HCT116 (cell line): ENCODE results near the gene FAM168A. TPM values are rescaled to one million over a fixed set of nuclear protein-coding genes. Genes with fewer than 3 reads are reported as not detected.

Experiments used
- ATAC-seq: fragments of 200-7000 bp; cut with Tn5 transposase; 2 replicates; pipeline ENCODE4 v1.9.1; 2020; ENCODE audit warnings: mild to moderate bottlenecking, moderate library complexity
- BruUV-seq: library from RNA; stranded (reverse); fragments of 400-500 nt; replicated peaks from 2 replicates; lab custom pipeline; 2021; lab: Mats Ljungman, UMichigan
- CTCF ChIA-PET: fragments of 300-600 bp; sonication (Branson Sonifier 250); formaldehyde crosslinking; loops from one replicate; lab custom pipeline; 2021; ENCODE audit warnings: antibody characterized with exemption; lab: Charles Lee
- POLR2A ChIA-PET: fragments of 300-600, 350-600 bp; sonication (Branson Sonifier 250); formaldehyde crosslinking; loops from one replicate; lab custom pipeline; 2021; ENCODE audit warnings: antibody characterized with exemption; lab: Charles Lee
- RAD21 ChIA-PET, 2 experiments: fragments of 300-600 bp; sonication (Branson Sonifier 250); formaldehyde crosslinking; loops; one replicate each; lab custom pipeline; 2023; ENCODE audit warnings: low total read pairs in 2 of 2; ENCODE audit not compliant: uncharacterized antibody in 2 of 2, unreplicated experiment in 2 of 2, low non-redundant PET in 1 of 2; lab: Charles Lee
- DNase-seq: peaks from one replicate; pipeline ENCODE4 v3.0.0-alpha.2; 2010; ENCODE audit warnings: low read depth, low spot score
- H2AFZ ChIP-seq: fragments of 200-600 bp; shearing (Covaris generic), sonication (generic); 2 replicates; pipeline ENCODE4 v1.6.1; 2017; ENCODE audit warnings: low read depth, mixed run types, mixed read lengths, antibody characterized with exemption, low read length; ENCODE audit not compliant: poor library complexity, severe bottlenecking
- H3K27ac ChIP-seq: 2 replicates; pipeline ENCODE4 v1.5.1; 2012; ENCODE audit warnings: low read depth, low read length
- H3K27me3 ChIP-seq: fragments of 200-600 bp; sonication (generic); 2 replicates; pipeline ENCODE4 v1.6.1; 2016; ENCODE audit warnings: mixed run types, low read length, mixed read lengths; ENCODE audit not compliant: insufficient read depth
- H3K36me3 ChIP-seq, 2 experiments: fragments of 200-500 bp in 1 of 2; fragments of 200-600 bp in 1 of 2; sonication (Bioruptor generic) in 1 of 2; sonication (generic) in 1 of 2; 2 replicates each; pipeline versions ENCODE4 v1.5.1 to v1.6.1; 2014 to 2016; ENCODE audit warnings: low read length in 2 of 2, inconsistent platforms in 1 of 2, mixed read lengths in 1 of 2, mixed run types in 1 of 2; ENCODE audit not compliant: insufficient read depth in 2 of 2, control insufficient read depth in 1 of 2
- H3K4me1 ChIP-seq, 2 experiments: fragments of 200-600 bp in 1 of 2; sonication (generic) in 1 of 2; 2 replicates each; pipeline versions ENCODE4 v1.5.1 to v1.6.1; 2012 to 2017; ENCODE audit warnings: low read length in 2 of 2, inconsistent platforms in 1 of 2, mild to moderate bottlenecking in 1 of 2, mixed read lengths in 1 of 2, mixed run types in 1 of 2, moderate library complexity in 1 of 2; ENCODE audit not compliant: insufficient read depth in 2 of 2, control insufficient read depth in 1 of 2
- H3K4me2 ChIP-seq: fragments of 200-600 bp; sonication (generic); 2 replicates; pipeline ENCODE4 v1.6.1; 2017; ENCODE audit warnings: mixed run types, low read length, mixed read lengths
- H3K4me3 ChIP-seq, 2 experiments: fragments of 200-600 bp in 1 of 2; sonication (generic) in 1 of 2; replicated peaks in 1 of 2; 2 replicates each; pipeline ENCODE4 v1.5.1; 2011 to 2016; ENCODE audit warnings: low read length in 2 of 2, control low read depth in 1 of 2, low read depth in 1 of 2, mild to moderate bottlenecking in 1 of 2, mixed read lengths in 1 of 2, mixed run types in 1 of 2
- H3K79me2 ChIP-seq: fragments of 200-600 bp; sonication (generic); 2 replicates; pipeline ENCODE4 v1.6.1; 2017; ENCODE audit warnings: mild to moderate bottlenecking, mixed run types, low read length, moderate library complexity, mixed read lengths; ENCODE audit not compliant: insufficient read depth
- H3K9ac ChIP-seq: fragments of 200-600 bp; sonication (generic); 2 replicates; pipeline ENCODE4 v1.6.1; 2016; ENCODE audit warnings: low read length, mixed read lengths
- H3K9me2 ChIP-seq: fragments of 200-600 bp; sonication (generic), shearing (Covaris generic); 2 replicates; pipeline ENCODE4 v1.6.1; 2017; ENCODE audit warnings: mixed run types, mild to moderate bottlenecking, moderate library complexity; ENCODE audit not compliant: insufficient read depth
- H3K9me3 ChIP-seq, 2 experiments: fragments of 200-500 bp in 1 of 2; fragments of 200-600 bp in 1 of 2; sonication (Bioruptor generic) in 1 of 2; sonication (generic) in 1 of 2; 2 replicates each; pipeline ENCODE4 v1.6.1; 2014 to 2017; ENCODE audit warnings: low read length in 2 of 2, mixed read lengths in 2 of 2, inconsistent platforms in 1 of 2, low read depth in 1 of 2, mild to moderate bottlenecking in 1 of 2, mixed run types in 1 of 2, moderate library complexity in 1 of 2; ENCODE audit not compliant: control insufficient read depth in 1 of 2, insufficient read depth in 1 of 2
- H4K20me1 ChIP-seq: fragments of 200-600 bp; sonication (generic), shearing (Covaris generic); 2 replicates; pipeline ENCODE4 v1.6.1; 2017; ENCODE audit warnings: mixed run types, mild to moderate bottlenecking, moderate library complexity; ENCODE audit not compliant: insufficient read depth
- CBX3 ChIP-seq: IDR thresholded peaks from 2 replicates; pipeline ENCODE4 v1.6.1; 2012; ENCODE audit warnings: low read depth
- CEBPB ChIP-seq: IDR thresholded peaks from 2 replicates; pipeline ENCODE4 v1.6.1; 2012; ENCODE audit warnings: low read depth
- EZH2 ChIP-seq: fragments of 200-600 bp; sonication (generic); IDR thresholded peaks from 2 replicates; pipeline ENCODE4 v1.6.1; 2017; ENCODE audit warnings: antibody characterized with exemption, mixed run types
- FOSL1 ChIP-seq: IDR thresholded peaks from 2 replicates; pipeline ENCODE4 v1.6.1; 2012; ENCODE audit warnings: low read depth
- JUND ChIP-seq: IDR thresholded peaks from 2 replicates; pipeline ENCODE4 v1.6.1; 2012
- MAX ChIP-seq: IDR thresholded peaks from 2 replicates; pipeline ENCODE4 v1.6.1; 2012
- POLR2A ChIP-seq: IDR thresholded peaks from 2 replicates; pipeline ENCODE4 v1.7.0; 2011; ENCODE audit warnings: borderline replicate concordance; ENCODE audit not compliant: insufficient read depth, insufficient read length; ENCODE audit errors: extremely low read depth
- POLR2AphosphoS5 ChIP-seq: IDR thresholded peaks from 2 replicates; pipeline ENCODE4 v1.6.1; 2011; ENCODE audit warnings: mild to moderate bottlenecking, low read depth, low read length, moderate library complexity
- SIN3A ChIP-seq: IDR thresholded peaks from 2 replicates; pipeline ENCODE4 v1.6.1; 2012; ENCODE audit warnings: low read depth
- ZBTB33 ChIP-seq: IDR thresholded peaks from 2 replicates; pipeline ENCODE4 v1.6.1; 2011; ENCODE audit warnings: mild to moderate bottlenecking, low read length, moderate library complexity; ENCODE audit not compliant: insufficient replicate concordance; ENCODE audit errors: extremely low read depth
- intact Hi-C: fragments of 100-400 bp; cut with micrococcal nuclease; formaldehyde crosslinking; loops from 2 replicates; pipeline ENCODE4 v1.10.0; 2022
- total RNA-seq: library from RNA; stranded (reverse); gene quantifications from one replicate; pipeline ENCODE4 v1.2.1, GENCODE V29; 2021; ENCODE audit not compliant: unreplicated experiment

The FAM168A gene
- total RNA-seq, 1 experiment from 2014 or later: 31.5 TPM

- TF ChIP-seq POLR2A: no peak
- no peak for TF ChIP-seq POLR2AphosphoS5
- TF ChIP-seq CBX3: no peak
- no peak for TF ChIP-seq SIN3A
- no peak for TF ChIP-seq ZBTB33
- TF ChIP-seq MAX: no peak
- no peak for TF ChIP-seq FOSL1
- TF ChIP-seq EZH2: no peak
- no peak for TF ChIP-seq CEBPB
- no peak for TF ChIP-seq JUND
- ChIA-PET RAD21 (no interaction called here), CTCF (interaction anchor here (1.4 kb wide), 1 partner anchor 15 kb away, joined by 6 read pairs; no protein-coding TSS in a partner anchor), POLR2A (no interaction called here)
- Histone ChIP-seq H3K27ac (no peak overlapping the region), H3K27me3 (no peaks in the 10 kb centered on the region), H3K4me1 (no peaks in the 10 kb centered on the region), H3K9me3 (no peaks in the 10 kb centered on the region), H3K79me2 (no peaks in the 10 kb centered on the region), H3K4me3 (no peak overlapping the region), H3K9ac (no peak overlapping the region), H4K20me1 (no peaks in the 10 kb centered on the region), H3K36me3 (no peaks in the 10 kb centered on the region), H3K9me2 (no peaks in the 10 kb centered on the region), H3K4me2 (no peak overlapping the region), H2AFZ (no peak overlapping the region)
- intact Hi-C loops: no loop called here
- ATAC-seq: no peak
- BruUV-seq: no TSS peak
- DNase-seq: no peak
Observed at GRCh38 chr11:73640592-73640991, 42.7 kb upstream of the FAM168A start.
